GM12878 (cell line): ENCODE data around the gene RPL32. TPM values are rescaled to one million over a fixed set of nuclear protein-coding genes. Genes with fewer than 3 reads are reported as not detected.

Source experiments
- ATAC-seq: fragments of 200-7000 bp; cut with Tn5 transposase; 3 replicates; pipeline ENCODE4 v1.9.1; 2020; ENCODE audit warnings: mild to moderate bottlenecking, moderate library complexity
- BruUV-seq: library from RNA; stranded (reverse); fragments of 400-500 nt; replicated peaks from 2 replicates; lab custom pipeline; 2021; lab: Mats Ljungman, UMichigan
- CTCF ChIA-PET: fragments of 300-600 bp; sonication (Branson Sonifier 250); formaldehyde crosslinking; extraction: SDS; loops from one replicate; lab custom pipeline; 2021; ENCODE audit warnings: inconsistent platforms; lab: Yijun Ruan, JAX
- POLR2A ChIA-PET: fragments of 350-600 bp; formaldehyde crosslinking; extraction: SDS; loops from one replicate; lab custom pipeline; 2021; ENCODE audit warnings: inconsistent platforms; lab: Charles Lee
- RAD21 ChIA-PET: fragments of 300-600 bp; sonication (Branson Sonifier 250); formaldehyde crosslinking; loops from one replicate; lab custom pipeline; 2023; ENCODE audit warnings: antibody characterized with exemption; ENCODE audit not compliant: unreplicated experiment; lab: Charles Lee
- SMC1A ChIA-PET: fragments of 300-600 bp; sonication (Branson Sonifier 250); formaldehyde crosslinking; loops from one replicate; lab custom pipeline; 2023; ENCODE audit not compliant: unreplicated experiment, uncharacterized antibody; lab: Charles Lee
- DNase-seq: peaks from one replicate; pipeline ENCODE4 v3.0.0-alpha.2; 2011; ENCODE audit warnings: low read depth, low spot score
- FAIRE-seq: peaks from 3 replicates; lab custom pipeline; 2011; peaks lifted over from hg19 to GRCh38; lab: Jason Lieb, UNC
- H2AFZ ChIP-seq: 2 replicates; pipeline ENCODE4 v1.6.0; 2011; ENCODE audit warnings: low read depth, low read length, control low read depth; ENCODE audit not compliant: control insufficient read depth
- H3K27ac ChIP-seq: 2 replicates; pipeline ENCODE4 v1.5.1; 2011; ENCODE audit warnings: control low read depth; ENCODE audit not compliant: control insufficient read depth, insufficient read depth
- H3K27me3 ChIP-seq, 2 experiments: replicated peaks in 1 of 2; 2 replicates each; pipeline versions ENCODE4 v1.6.0 to v1.6.1; 2011; ENCODE audit warnings: low read length in 1 of 2; ENCODE audit not compliant: control insufficient read depth in 2 of 2, insufficient read depth in 2 of 2
- H3K36me3 ChIP-seq, 2 experiments: 2 replicates each; pipeline ENCODE4 v1.5.1; 2011; ENCODE audit warnings: low read length in 1 of 2; ENCODE audit not compliant: control insufficient read depth in 2 of 2, insufficient read depth in 2 of 2
- H3K4me1 ChIP-seq: 2 replicates; pipeline ENCODE4 v1.6.1; 2011; ENCODE audit warnings: mild to moderate bottlenecking, low read length, moderate library complexity, mixed read lengths; ENCODE audit not compliant: control insufficient read depth, insufficient read depth
- H3K4me2 ChIP-seq: 2 replicates; pipeline ENCODE4 v1.6.0; 2011; ENCODE audit warnings: control low read depth; ENCODE audit not compliant: control insufficient read depth, insufficient read depth
- H3K4me3 ChIP-seq: fragments of 200-600 bp; sonication (generic); 2 replicates; pipeline ENCODE4 v1.5.1; 2016
- H3K79me2 ChIP-seq: 2 replicates; pipeline ENCODE4 v1.6.0; 2011; ENCODE audit warnings: low read length; ENCODE audit not compliant: control insufficient read depth, insufficient read depth
- H3K9ac ChIP-seq: 2 replicates; pipeline ENCODE4 v1.8.0; 2011; ENCODE audit warnings: low read length, control low read depth, mixed read lengths; ENCODE audit not compliant: control insufficient read depth, insufficient read depth
- H3K9me3 ChIP-seq: replicated peaks from 3 replicates; pipeline ENCODE4 v1.5.1; 2011; ENCODE audit warnings: mild to moderate bottlenecking, low read length; ENCODE audit not compliant: control insufficient read depth, insufficient read depth
- H4K20me1 ChIP-seq: 2 replicates; pipeline ENCODE4 v1.6.0; 2011; ENCODE audit not compliant: control insufficient read depth, insufficient read depth
- E2F4 ChIP-seq: IDR thresholded peaks from 2 replicates; pipeline ENCODE4 v1.6.1; 2012; ENCODE audit warnings: low read depth, low read length, improper control_type of control experiment
- HSF1 ChIP-seq: fragments of 150-350 bp; IDR thresholded peaks from 2 replicates; pipeline ENCODE4 v1.6.1; 2014; ENCODE audit warnings: mild to moderate bottlenecking, low read depth, low read length
- IRF3 ChIP-seq: fragments of 450-650 bp; IDR thresholded peaks from 2 replicates; pipeline ENCODE4 v1.6.1; 2014; ENCODE audit warnings: mild to moderate bottlenecking
- NFXL1 ChIP-seq: fragments of 450-650 bp; IDR thresholded peaks from 2 replicates; pipeline ENCODE4 v1.6.1; 2017; ENCODE audit warnings: antibody characterized with exemption, mild to moderate bottlenecking, borderline replicate concordance
- NR2C2 ChIP-seq: IDR thresholded peaks from 2 replicates; pipeline ENCODE4 v1.6.1; 2011; ENCODE audit warnings: borderline replicate concordance, low read depth; ENCODE audit not compliant: control insufficient read depth, insufficient read length
- SIX5 ChIP-seq: IDR thresholded peaks from 2 replicates; pipeline ENCODE4 v1.6.1; 2011; ENCODE audit warnings: mild to moderate bottlenecking, low read depth, low read length, moderate library complexity; ENCODE audit not compliant: severe bottlenecking
- YBX1 ChIP-seq: fragments of 450-650 bp; IDR thresholded peaks from 2 replicates; pipeline ENCODE4 v1.6.1; 2016; ENCODE audit warnings: antibody characterized with exemption
- WGBS: methylation state at CpG from one replicate; pipeline ENCODE4 v1.1.6; 2016; ENCODE audit warnings: low lambda C conversion rate; ENCODE audit not compliant: insufficient replicate concordance, insufficient coverage; ENCODE audit errors: missing lambda C conversion rate; 5-methylcytosine and 5-hydroxymethylcytosine counted together
- in situ Hi-C: fragments of 300-500 bp; cut with MboI; formaldehyde crosslinking; loops from 9 replicates; pipeline ENCODE4 v1.14.3; 2018; ENCODE audit warnings: mixed read lengths
- intact Hi-C: fragments of 100-400 bp; cut with micrococcal nuclease; formaldehyde crosslinking; loops from one replicate; pipeline ENCODE4 v1.14.2; 2022; ENCODE audit not compliant: unreplicated experiment
- polyA plus RNA-seq, 11 experiments: library from polyadenylated mRNA; depleted of rRNA in 4 of 11; unstranded in 6 of 11; stranded (reverse) in 5 of 11; fragments of >200 nt; fragmentation: Nextera tagmentation in 4 of 11; fragmentation: Illumina TruSeq in 1 of 11; extraction: Ambion mirVana in 4 of 11; extraction: Trizol in 1 of 11; gene quantifications; 1 replicate in 1 of 11; 2 replicates in 10 of 11; pipeline versions ENCODE4 v1.2.1 to v1.2.3, GENCODE V29; 2011 to 2016; ENCODE audit warnings: inconsistent platforms in 2 of 11, missing spikeins in 2 of 11, low read depth in 1 of 11
- total RNA-seq, 4 experiments: library from RNA; depleted of rRNA in 3 of 4; stranded (reverse); fragments of >200 nt in 3 of 4; fragmentation: Illumina TruSeq in 1 of 4; extraction: Trizol in 1 of 4; gene quantifications; 2 replicates each; pipeline versions ENCODE4 v1.2.1 to v1.2.3, GENCODE V29; 2013 to 2021
- TF ChIP-seq, protein P1 (sequence below), 3 experiments: IDR thresholded peaks in 2 of 3; conservative IDR thresholded peaks in 1 of 3; 2 replicates each; pipeline ENCODE4 v1.5.1; 2011; ENCODE audit warnings: low read depth in 3 of 3, low read length in 3 of 3, mild to moderate bottlenecking in 3 of 3, control low read depth in 2 of 3, moderate library complexity in 2 of 3, inconsistent platforms in 1 of 3, mixed read lengths in 1 of 3; ENCODE audit not compliant: control insufficient read depth in 2 of 3, insufficient read depth in 1 of 3; ENCODE audit errors: extremely low read depth in 1 of 3

RPL32 gene
- total and polyA plus RNA-seq, 10 of the 15 experiments (the other 5 are each of a cell fraction or from before 2014, with no cell fraction given), result 1,533 to 5,147 (median 3,350) TPM

GRCh38 chr3:12877040-12877439 lies 35.7 kb upstream of the RPL32 start (continued):
- no peak for TF ChIP-seq SIX5

DNA sequence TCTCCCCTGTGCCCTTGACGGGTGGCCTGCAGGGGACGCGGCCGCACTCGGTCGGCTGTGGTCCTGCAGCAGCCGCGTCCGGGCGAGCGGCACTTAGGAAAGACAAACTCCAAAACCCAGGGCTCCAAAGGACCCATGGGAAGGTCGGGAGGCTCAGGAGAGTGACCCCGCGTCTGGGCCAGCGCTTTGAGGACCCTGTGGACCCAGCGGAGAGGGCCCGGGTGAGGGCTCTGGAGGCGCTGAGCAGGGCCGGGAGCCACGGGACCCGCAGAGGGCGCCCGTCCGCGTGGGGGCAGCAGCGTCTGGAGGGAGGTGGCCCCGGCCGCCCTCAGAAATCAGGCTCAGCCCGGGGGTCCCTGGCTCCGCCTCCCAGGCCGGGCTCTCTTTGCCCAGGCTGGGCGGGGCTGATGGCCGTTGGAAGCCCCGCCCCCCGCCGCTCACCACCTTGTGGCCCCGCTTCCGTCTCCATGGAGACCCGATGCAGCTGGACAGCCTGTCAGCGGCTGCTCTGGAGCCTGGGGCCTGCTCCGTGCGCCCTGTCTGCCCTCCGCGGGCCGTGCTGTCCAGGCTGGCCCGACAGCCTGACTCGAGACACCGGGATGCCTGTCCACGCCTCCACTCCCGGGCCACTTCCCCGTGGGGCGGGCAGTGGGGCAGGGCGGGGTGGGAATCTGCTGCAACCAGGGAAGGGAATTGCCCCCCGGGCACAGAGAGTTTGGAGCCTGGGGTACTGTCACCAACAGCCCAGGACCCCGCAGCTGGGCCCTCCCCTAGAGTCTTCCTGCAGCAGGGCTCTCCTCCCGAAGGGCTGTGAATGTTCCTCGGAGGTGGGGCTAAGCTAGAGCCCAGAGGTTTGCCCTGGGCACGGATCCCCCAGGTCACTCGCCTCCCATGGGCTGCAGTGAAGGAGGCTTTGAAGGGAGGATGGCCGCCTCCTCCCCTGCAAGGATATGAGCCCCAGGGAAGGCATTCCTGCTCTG lies 34.8 kb upstream of the RPL32 start:
- TF ChIP-seq NR2C2, result no peak
- TF ChIP-seq NFXL1, result no peak
- no peak for TF ChIP-seq E2F4
- no peak for TF ChIP-seq YBX1
- TF ChIP-seq HSF1, result no peak
- TF ChIP-seq, protein P1, sequence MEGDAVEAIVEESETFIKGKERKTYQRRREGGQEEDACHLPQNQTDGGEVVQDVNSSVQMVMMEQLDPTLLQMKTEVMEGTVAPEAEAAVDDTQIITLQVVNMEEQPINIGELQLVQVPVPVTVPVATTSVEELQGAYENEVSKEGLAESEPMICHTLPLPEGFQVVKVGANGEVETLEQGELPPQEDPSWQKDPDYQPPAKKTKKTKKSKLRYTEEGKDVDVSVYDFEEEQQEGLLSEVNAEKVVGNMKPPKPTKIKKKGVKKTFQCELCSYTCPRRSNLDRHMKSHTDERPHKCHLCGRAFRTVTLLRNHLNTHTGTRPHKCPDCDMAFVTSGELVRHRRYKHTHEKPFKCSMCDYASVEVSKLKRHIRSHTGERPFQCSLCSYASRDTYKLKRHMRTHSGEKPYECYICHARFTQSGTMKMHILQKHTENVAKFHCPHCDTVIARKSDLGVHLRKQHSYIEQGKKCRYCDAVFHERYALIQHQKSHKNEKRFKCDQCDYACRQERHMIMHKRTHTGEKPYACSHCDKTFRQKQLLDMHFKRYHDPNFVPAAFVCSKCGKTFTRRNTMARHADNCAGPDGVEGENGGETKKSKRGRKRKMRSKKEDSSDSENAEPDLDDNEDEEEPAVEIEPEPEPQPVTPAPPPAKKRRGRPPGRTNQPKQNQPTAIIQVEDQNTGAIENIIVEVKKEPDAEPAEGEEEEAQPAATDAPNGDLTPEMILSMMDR (IDR thresholded peaks at IDR 0.05 in 2 of 3, conservative IDR thresholded peaks at IDR 0.05 in 1 of 3; ENCODE audit: control insufficient read depth in 2 of 3, extremely low read depth in 1 of 3, insufficient read depth in 1 of 3, low read depth in 3 of 3, low read length in 3 of 3), result peak in 2 of 3 experiments; percentile 18 to 33; a peak in 3 of 6 replicates
- no peak for TF ChIP-seq IRF3
- Histone ChIP-seq H3K9me3 (no peaks in the 10 kb centered on the region), H3K36me3 (no peaks in the 10 kb centered on the region), H3K27ac (no peak overlapping the region), H4K20me1 (no peaks in the 10 kb centered on the region), H3K4me2 (peak overlapping the region; percentile 22), H2AFZ (no peak overlapping the region; the same call in 1 of the 2 replicates), H3K4me1 (peaks cover 8% of the 10 kb centered on the region), H3K4me3 (no peak overlapping the region), H3K79me2 (no peaks in the 10 kb centered on the region), H3K27me3 (no peaks in the 10 kb centered on the region), H3K9ac (no peak overlapping the region)
- in situ Hi-C loops, result no loop called here
- intact Hi-C loops, result no loop called here
- WGBS, result 44% methylated on average over 51 of the region's 60 CpGs
- POLR2A ChIA-PET, result interaction anchor here (0.9 kb wide), 1 partner anchor 9 kb away, joined by 3 read pairs; no protein-coding TSS in a partner anchor
- ATAC-seq (peak; percentile 80), FAIRE-seq (no peak), DNase-seq (no peak)
- SMC1A ChIA-PET, result no interaction called here
- CTCF ChIA-PET, result interaction anchor here (15.3 kb wide), 1 partner anchor 13 kb away, joined by 271 read pairs; no protein-coding TSS in a partner anchor
- BruUV-seq, result no TSS peak
- RAD21 ChIA-PET, result interaction anchor here (1.2 kb wide), 1 partner anchor 15 kb away, joined by 4 read pairs; no protein-coding TSS in a partner anchor
